Hepatocyte (in vitro differentiated cells): Measurements from ENCODE around the gene SOX18. TPM values are rescaled to one million over a fixed set of nuclear protein-coding genes. Genes with fewer than 3 reads are reported as not detected.

Experiments used
- DNase-seq: peaks from one replicate; pipeline ENCODE4 v3.0.0-alpha.2; 2016; ENCODE audit warnings: low spot score
- H2AFZ ChIP-seq: fragments of 200-600 bp; sonication (generic); 2 replicates; pipeline ENCODE4 v1.6.0; 2016; ENCODE audit warnings: antibody characterized with exemption, mild to moderate bottlenecking
- H3K27ac ChIP-seq: fragments of 200-600 bp; sonication (generic); 2 replicates; pipeline ENCODE4 v1.5.1; 2016; ENCODE audit warnings: mild to moderate bottlenecking
- H3K27me3 ChIP-seq: fragments of 200-600 bp; sonication (generic); 2 replicates; pipeline ENCODE4 v1.6.1; 2016
- H3K36me3 ChIP-seq: fragments of 200-600 bp; sonication (generic); replicated peaks from 2 replicates; pipeline ENCODE4 v1.5.1; 2016; ENCODE audit warnings: low read depth; ENCODE audit not compliant: insufficient read depth
- H3K4me1 ChIP-seq: fragments of 200-600 bp; sonication (generic); 2 replicates; pipeline ENCODE4 v1.5.1; 2016; ENCODE audit warnings: mild to moderate bottlenecking, moderate library complexity; ENCODE audit not compliant: insufficient read depth
- H3K4me2 ChIP-seq: fragments of 200-600 bp; sonication (generic); 2 replicates; pipeline ENCODE4 v1.6.0; 2016
- H3K4me3 ChIP-seq: fragments of 200-600 bp; sonication (generic); 2 replicates; pipeline ENCODE4 v1.5.1; 2016; ENCODE audit warnings: mild to moderate bottlenecking
- H3K79me2 ChIP-seq: fragments of 200-600 bp; sonication (generic); 2 replicates; pipeline ENCODE4 v1.6.0; 2017; ENCODE audit warnings: mild to moderate bottlenecking
- H3K9me2 ChIP-seq: fragments of 200-600 bp; sonication (generic); replicated peaks from 2 replicates; pipeline ENCODE4 v1.6.0; 2017; ENCODE audit warnings: mild to moderate bottlenecking; ENCODE audit not compliant: insufficient read depth
- H3K9me3 ChIP-seq: fragments of 200-600 bp; sonication (generic); 2 replicates; pipeline ENCODE4 v1.5.1; 2016; ENCODE audit warnings: low read depth, mild to moderate bottlenecking
- H4K20me1 ChIP-seq: fragments of 200-600 bp; sonication (generic); 2 replicates; pipeline ENCODE4 v1.6.0; 2016; ENCODE audit warnings: mild to moderate bottlenecking; ENCODE audit not compliant: insufficient read depth, poor library complexity, severe bottlenecking
- EZH2 ChIP-seq: fragments of 200-600 bp; sonication (generic); IDR thresholded peaks from 2 replicates; pipeline ENCODE4 v1.6.1; 2016; ENCODE audit warnings: antibody characterized with exemption, mild to moderate bottlenecking, borderline replicate concordance
- EZH2phosphoT487 ChIP-seq: fragments of 200-600 bp; sonication (generic); IDR thresholded peaks from one replicate; pipeline ENCODE4 v1.6.1; 2018; ENCODE audit warnings: antibody characterized with exemption, mild to moderate bottlenecking, low read depth, moderate library complexity; ENCODE audit not compliant: unreplicated experiment, severe bottlenecking
- WGBS: methylation state at CpG from one replicate; pipeline ENCODE4 v1.1.6; 2016; ENCODE audit warnings: low lambda C conversion rate; ENCODE audit errors: missing lambda C conversion rate; 5-methylcytosine and 5-hydroxymethylcytosine counted together
- polyA plus RNA-seq: library from polyadenylated mRNA; unstranded; fragments of >200 nt; fragmentation: Nextera tagmentation; extraction: Ambion mirVana; gene quantifications from 2 replicates; pipeline ENCODE4 v1.2.1, GENCODE V29; 2016
- total RNA-seq: library from RNA; depleted of rRNA; stranded (reverse); fragments of >200 nt; gene quantifications from 2 replicates; pipeline ENCODE4 v1.2.3, GENCODE V29; 2014
- TF ChIP-seq, protein P1 (sequence below): fragments of 200-600 bp; sonication (generic); IDR thresholded peaks from 2 replicates; pipeline ENCODE4 v1.5.1; 2016; ENCODE audit warnings: antibody characterized with exemption, mild to moderate bottlenecking; ENCODE audit not compliant: poor library complexity

Gene SOX18
- total and polyA plus RNA-seq, 2 experiments from 2014 or later = 2.0 TPM; not detected in 1

GRCh38 chr20:64023361-64024140 lies 25.9 kb downstream of the SOX18 start:
- Histone ChIP-seq H3K9me2 (no peaks in the 10 kb centered on the region), H4K20me1 (peaks cover 7% of the 10 kb centered on the region), H2AFZ (no peak overlapping the region), H3K9me3 (no peaks in the 10 kb centered on the region), H3K4me3 (no peak overlapping the region), H3K27me3 (no peaks in the 10 kb centered on the region), H3K27ac (no peak overlapping the region), H3K79me2 (no peaks in the 10 kb centered on the region), H3K36me3 (no peaks in the 10 kb centered on the region), H3K4me2 (no peak overlapping the region), H3K4me1 (peaks cover 5% of the 10 kb centered on the region)
- 76% methylated on average over 15 of the region's 15 CpGs for WGBS
- no peak for DNase-seq
- TF ChIP-seq, protein P1, sequence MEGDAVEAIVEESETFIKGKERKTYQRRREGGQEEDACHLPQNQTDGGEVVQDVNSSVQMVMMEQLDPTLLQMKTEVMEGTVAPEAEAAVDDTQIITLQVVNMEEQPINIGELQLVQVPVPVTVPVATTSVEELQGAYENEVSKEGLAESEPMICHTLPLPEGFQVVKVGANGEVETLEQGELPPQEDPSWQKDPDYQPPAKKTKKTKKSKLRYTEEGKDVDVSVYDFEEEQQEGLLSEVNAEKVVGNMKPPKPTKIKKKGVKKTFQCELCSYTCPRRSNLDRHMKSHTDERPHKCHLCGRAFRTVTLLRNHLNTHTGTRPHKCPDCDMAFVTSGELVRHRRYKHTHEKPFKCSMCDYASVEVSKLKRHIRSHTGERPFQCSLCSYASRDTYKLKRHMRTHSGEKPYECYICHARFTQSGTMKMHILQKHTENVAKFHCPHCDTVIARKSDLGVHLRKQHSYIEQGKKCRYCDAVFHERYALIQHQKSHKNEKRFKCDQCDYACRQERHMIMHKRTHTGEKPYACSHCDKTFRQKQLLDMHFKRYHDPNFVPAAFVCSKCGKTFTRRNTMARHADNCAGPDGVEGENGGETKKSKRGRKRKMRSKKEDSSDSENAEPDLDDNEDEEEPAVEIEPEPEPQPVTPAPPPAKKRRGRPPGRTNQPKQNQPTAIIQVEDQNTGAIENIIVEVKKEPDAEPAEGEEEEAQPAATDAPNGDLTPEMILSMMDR = no peak
- TF ChIP-seq EZH2phosphoT487 (no peak), EZH2 (no peak)

DNA sequence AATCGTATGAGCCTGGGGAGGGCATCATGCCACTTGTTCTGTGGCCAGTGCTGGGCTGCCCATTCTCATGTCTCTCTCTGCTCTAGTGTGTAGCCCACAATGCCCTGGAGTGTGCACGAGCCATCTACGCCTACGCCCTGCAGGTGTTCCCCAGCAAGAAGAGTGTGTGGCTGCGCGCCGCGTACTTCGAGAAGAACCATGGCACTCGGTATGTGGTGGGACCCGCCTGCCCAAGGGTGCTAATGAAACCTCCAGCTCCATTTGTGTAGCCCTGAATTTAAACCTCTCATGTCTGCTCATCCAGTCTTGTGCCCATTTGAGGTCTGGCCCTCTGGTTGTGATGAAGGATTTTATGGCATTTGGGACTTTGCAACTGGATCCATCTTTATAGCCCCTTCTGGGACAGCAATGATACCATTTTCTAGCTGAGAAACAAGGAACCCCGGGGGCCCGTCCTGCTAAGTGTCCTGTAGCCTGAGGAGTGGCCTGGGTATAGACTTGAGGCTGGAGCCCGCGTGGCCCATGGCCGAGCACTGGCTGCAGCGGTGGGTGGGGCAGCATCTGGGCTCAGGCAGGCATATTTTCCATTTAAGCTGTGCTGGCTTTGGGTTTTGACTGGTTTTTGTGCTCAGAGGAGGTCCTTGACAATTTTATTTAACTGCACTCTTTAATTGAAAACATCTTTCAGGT lies 26.6 kb downstream of the SOX18 start:
- H3K36me3 ChIP-seq = no peaks in the 10 kb centered on the region
- 86% methylated on average over 17 of the region's 17 CpGs for WGBS
- H3K27me3 ChIP-seq = no peaks in the 10 kb centered on the region
- H3K9me3 ChIP-seq = no peaks in the 10 kb centered on the region
- H2AFZ ChIP-seq = no peak overlapping the region
- H3K27ac ChIP-seq = no peak overlapping the region
- H3K79me2 ChIP-seq = no peaks in the 10 kb centered on the region
- DNase-seq = no peak
- peaks cover 5% of the 10 kb centered on the region for H3K4me1 ChIP-seq
- peaks cover 7% of the 10 kb centered on the region for H4K20me1 ChIP-seq
- no peak overlapping the region for H3K4me2 ChIP-seq
- no peaks in the 10 kb centered on the region for H3K9me2 ChIP-seq
- TF ChIP-seq EZH2phosphoT487 (no peak), EZH2 (no peak)
- TF ChIP-seq, protein P1 = no peak
- H3K4me3 ChIP-seq = no peak overlapping the region

GRCh38 chr20:64021124-64021975 lies 28.1 kb downstream of the SOX18 start:
- H2AFZ ChIP-seq = no peak overlapping the region
- H3K4me1 ChIP-seq = peaks cover 5% of the 10 kb centered on the region
- peaks cover 7% of the 10 kb centered on the region for H4K20me1 ChIP-seq
- no peak for DNase-seq
- no peak overlapping the region for H3K27ac ChIP-seq
- H3K79me2 ChIP-seq = no peaks in the 10 kb centered on the region
- no peaks in the 10 kb centered on the region for H3K36me3 ChIP-seq
- WGBS = over 99% methylated on average over 32 of the region's 36 CpGs
- no peaks in the 10 kb centered on the region for H3K9me3 ChIP-seq
- H3K27me3 ChIP-seq = no peaks in the 10 kb centered on the region
- no peak overlapping the region for H3K4me3 ChIP-seq
- no peaks in the 10 kb centered on the region for H3K9me2 ChIP-seq
- no peak overlapping the region for H3K4me2 ChIP-seq
- TF ChIP-seq EZH2 (no peak), EZH2phosphoT487 (no peak)
- TF ChIP-seq, protein P1 = no peak
